K562 (cell line): ENCODE measurements around the gene LGR6. TPM values are rescaled to one million over a fixed set of nuclear protein-coding genes. Genes with fewer than 3 reads are reported as not detected.

Source experiments
- BDP1 ChIP-seq: IDR thresholded peaks from 3 replicates; pipeline ENCODE4 v1.6.1; 2011; ENCODE audit not compliant: insufficient read length, insufficient read depth
- EZH2 ChIP-seq: IDR thresholded peaks from 2 replicates; pipeline ENCODE4 v1.6.1; 2012; ENCODE audit warnings: low read depth, mild to moderate bottlenecking, inconsistent platforms, low read length, borderline replicate concordance
- FOXA1 ChIP-seq: fragments of 450-650 bp; IDR thresholded peaks from 2 replicates; pipeline ENCODE4 v1.6.1; 2016; ENCODE audit warnings: mild to moderate bottlenecking, borderline replicate concordance
- HMG20B ChIP-seq: fragments of 250-450 bp; sonication (Bioruptor Pico); IDR thresholded peaks from 2 replicates; pipeline ENCODE4 v1.5.0; 2021; ENCODE audit warnings: mild to moderate bottlenecking
- HOXB6 ChIP-seq: fragments of 250-450 bp; sonication (Bioruptor Pico); IDR thresholded peaks from 2 replicates; pipeline ENCODE4 v1.5.1; 2022; ENCODE audit warnings: mild to moderate bottlenecking, borderline replicate concordance
- KDM2B ChIP-seq: fragments of 250-450 bp; sonication (Bioruptor Pico); IDR thresholded peaks from 2 replicates; pipeline ENCODE4 v1.8.0; 2021; ENCODE audit warnings: mild to moderate bottlenecking, moderate library complexity
- L3MBTL2 ChIP-seq: fragments of 450-650 bp; IDR thresholded peaks from 2 replicates; pipeline ENCODE4 v1.6.1; 2016; ENCODE audit warnings: mild to moderate bottlenecking, moderate library complexity
- MIER1 ChIP-seq: fragments of 450-650 bp; IDR thresholded peaks from 2 replicates; pipeline ENCODE4 v1.6.1; 2016; ENCODE audit warnings: antibody characterized with exemption, mild to moderate bottlenecking, low read depth
- NFRKB ChIP-seq: fragments of 450-650 bp; IDR thresholded peaks from 2 replicates; pipeline ENCODE4 v1.6.1; 2016; ENCODE audit warnings: low read depth
- RAD21 ChIP-seq, 2 experiments: fragments of 250-450 bp in 1 of 2; fragments of 450-650 bp in 1 of 2; sonication (Bioruptor Pico) in 1 of 2; formaldehyde crosslinking in 1 of 2; IDR thresholded peaks in 1 of 2; conservative IDR thresholded peaks in 1 of 2; 2 replicates each; pipeline versions ENCODE4 v1.4.0 to v1.8.0; 2020 to 2022; ENCODE audit warnings: mild to moderate bottlenecking in 2 of 2, moderate library complexity in 1 of 2
- SMAD2 ChIP-seq: fragments of 150-350 bp; IDR thresholded peaks from 2 replicates; pipeline ENCODE4 v1.6.1; 2014; ENCODE audit warnings: low read depth, mild to moderate bottlenecking, low read length
- TAF15 ChIP-seq: fragments of 200-400 bp; formaldehyde crosslinking; IDR thresholded peaks from 2 replicates; pipeline ENCODE4 v1.6.1; 2017; ENCODE audit warnings: mild to moderate bottlenecking, low read depth, low read length, moderate library complexity
- TBP ChIP-seq: optimal IDR thresholded peaks from 2 replicates; pipeline ENCODE3; 2011; ENCODE audit warnings: low read depth, low read length, improper control_type of control experiment
- THAP12 ChIP-seq: fragments of 250-450 bp; sonication (Bioruptor Pico); IDR thresholded peaks from 2 replicates; pipeline ENCODE4 v1.9.0; 2021; ENCODE audit warnings: mild to moderate bottlenecking, inconsistent platforms
- ZBTB7A ChIP-seq: IDR thresholded peaks from 2 replicates; pipeline ENCODE4 v1.6.1; 2011; ENCODE audit warnings: low read depth, mild to moderate bottlenecking, low read length, moderate library complexity, borderline replicate concordance; ENCODE audit not compliant: control insufficient read depth
- ZKSCAN3 ChIP-seq: fragments of 250-450 bp; sonication (Bioruptor Pico); IDR thresholded peaks from 2 replicates; pipeline ENCODE4 v1.4.0; 2020
- ZNF165 ChIP-seq: fragments of 250-450 bp; sonication (Bioruptor Pico); IDR thresholded peaks from 2 replicates; pipeline ENCODE4 v1.4.0; 2020; ENCODE audit warnings: borderline replicate concordance
- ZNF354B ChIP-seq: fragments of 250-450 bp; sonication (Bioruptor Pico); IDR thresholded peaks from 2 replicates; pipeline ENCODE4 v1.4.0; 2020
- ZNF699 ChIP-seq: fragments of 250-450 bp; sonication (Bioruptor Pico); IDR thresholded peaks from 2 replicates; pipeline ENCODE4 v1.8.0; 2021; ENCODE audit warnings: mild to moderate bottlenecking, moderate library complexity; ENCODE audit not compliant: insufficient replicate concordance
- ZSCAN32 ChIP-seq: fragments of 450-650 bp; formaldehyde crosslinking; IDR thresholded peaks from 2 replicates; pipeline ENCODE4 v1.4.0; 2020; ENCODE audit warnings: mild to moderate bottlenecking, moderate library complexity
- polyA plus RNA-seq, 8 experiments: library from polyadenylated mRNA; depleted of rRNA in 4 of 8; stranded (reverse) in 5 of 8; unstranded in 3 of 8; fragments of >200 nt; fragmentation: Nextera tagmentation in 2 of 8; fragmentation: Illumina TruSeq in 1 of 8; extraction: Ambion mirVana in 2 of 8; extraction: Trizol in 1 of 8; gene quantifications; 2 replicates each; pipeline versions ENCODE4 v1.2.1 to v1.2.3, GENCODE V29; 2011 to 2014; ENCODE audit warnings: inconsistent platforms in 1 of 8, missing spikeins in 1 of 8
- total RNA-seq, 7 experiments: library from RNA; depleted of rRNA in 6 of 7; stranded (reverse); fragments of >200 nt in 6 of 7; fragmentation: Illumina TruSeq in 2 of 7; extraction: Trizol in 2 of 7; gene quantifications; 2 replicates each; pipeline versions ENCODE4 v1.2.1 to v1.2.3, GENCODE V29; 2011 to 2021; ENCODE audit warnings: low replicate concordance in 1 of 7
- TF ChIP-seq, protein P1 (sequence below): fragments of 250-450 bp; sonication (Bioruptor Pico); IDR thresholded peaks from 2 replicates; pipeline ENCODE4 v1.8.0; 2022; ENCODE audit warnings: inconsistent platforms
- TF ChIP-seq, protein P2 (sequence below): IDR thresholded peaks from 2 replicates; pipeline ENCODE4 v1.6.1; 2011; ENCODE audit warnings: borderline replicate concordance, low read depth, mild to moderate bottlenecking, moderate library complexity, low read length; ENCODE audit not compliant: insufficient read depth, poor library complexity, severe bottlenecking

LGR6 gene
- total and polyA plus RNA-seq, 9 of the 15 experiments (the other 6 are each of a cell fraction or from before 2014, with no cell fraction given) = 0.01 to 0.54 (median 0.17) TPM; not detected in 1

GRCh38 chr1:202192770-202193613 lies 607 bp upstream of the LGR6 start (continued):
- peak; percentile 62 to 86 for TF ChIP-seq RAD21 (CRISPR knock-in tag; conservative IDR thresholded peaks at IDR 0.05 in 1 of 2, IDR thresholded peaks at IDR 0.05 in 1 of 2)
- TF ChIP-seq HOXB6 (CRISPR knock-in tag) = no peak
- TF ChIP-seq HMG20B (CRISPR knock-in tag) = no peak
- no peak for TF ChIP-seq FOXA1
- no peak for TF ChIP-seq ZKSCAN3 (CRISPR knock-in tag)
- no peak for TF ChIP-seq MIER1
- no peak for TF ChIP-seq L3MBTL2
- no peak for TF ChIP-seq SMAD2
- no peak for TF ChIP-seq ZNF699 (CRISPR knock-in tag)
- TF ChIP-seq BDP1 = no peak
- TF ChIP-seq NFRKB = no peak
- no peak for TF ChIP-seq ZNF165 (CRISPR knock-in tag)
- TF ChIP-seq TBP = no peak
- TF ChIP-seq ZSCAN32 (CRISPR knock-in tag) = no peak
- no peak for TF ChIP-seq THAP12
- no peak; the same call in 1 of the 2 replicates for TF ChIP-seq ZBTB7A
- TF ChIP-seq ZNF354B (CRISPR knock-in tag) = no peak
- TF ChIP-seq, protein P1, sequence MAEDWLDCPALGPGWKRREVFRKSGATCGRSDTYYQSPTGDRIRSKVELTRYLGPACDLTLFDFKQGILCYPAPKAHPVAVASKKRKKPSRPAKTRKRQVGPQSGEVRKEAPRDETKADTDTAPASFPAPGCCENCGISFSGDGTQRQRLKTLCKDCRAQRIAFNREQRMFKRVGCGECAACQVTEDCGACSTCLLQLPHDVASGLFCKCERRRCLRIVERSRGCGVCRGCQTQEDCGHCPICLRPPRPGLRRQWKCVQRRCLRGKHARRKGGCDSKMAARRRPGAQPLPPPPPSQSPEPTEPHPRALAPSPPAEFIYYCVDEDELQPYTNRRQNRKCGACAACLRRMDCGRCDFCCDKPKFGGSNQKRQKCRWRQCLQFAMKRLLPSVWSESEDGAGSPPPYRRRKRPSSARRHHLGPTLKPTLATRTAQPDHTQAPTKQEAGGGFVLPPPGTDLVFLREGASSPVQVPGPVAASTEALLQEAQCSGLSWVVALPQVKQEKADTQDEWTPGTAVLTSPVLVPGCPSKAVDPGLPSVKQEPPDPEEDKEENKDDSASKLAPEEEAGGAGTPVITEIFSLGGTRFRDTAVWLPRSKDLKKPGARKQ (CRISPR knock-in tag) = no peak
- TF ChIP-seq KDM2B (CRISPR knock-in tag) = no peak
- no peak for TF ChIP-seq TAF15
- TF ChIP-seq, protein P2, sequence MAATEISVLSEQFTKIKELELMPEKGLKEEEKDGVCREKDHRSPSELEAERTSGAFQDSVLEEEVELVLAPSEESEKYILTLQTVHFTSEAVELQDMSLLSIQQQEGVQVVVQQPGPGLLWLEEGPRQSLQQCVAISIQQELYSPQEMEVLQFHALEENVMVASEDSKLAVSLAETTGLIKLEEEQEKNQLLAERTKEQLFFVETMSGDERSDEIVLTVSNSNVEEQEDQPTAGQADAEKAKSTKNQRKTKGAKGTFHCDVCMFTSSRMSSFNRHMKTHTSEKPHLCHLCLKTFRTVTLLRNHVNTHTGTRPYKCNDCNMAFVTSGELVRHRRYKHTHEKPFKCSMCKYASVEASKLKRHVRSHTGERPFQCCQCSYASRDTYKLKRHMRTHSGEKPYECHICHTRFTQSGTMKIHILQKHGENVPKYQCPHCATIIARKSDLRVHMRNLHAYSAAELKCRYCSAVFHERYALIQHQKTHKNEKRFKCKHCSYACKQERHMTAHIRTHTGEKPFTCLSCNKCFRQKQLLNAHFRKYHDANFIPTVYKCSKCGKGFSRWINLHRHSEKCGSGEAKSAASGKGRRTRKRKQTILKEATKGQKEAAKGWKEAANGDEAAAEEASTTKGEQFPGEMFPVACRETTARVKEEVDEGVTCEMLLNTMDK = peak; percentile 29
- peak; percentile 75 for TF ChIP-seq EZH2
